ENCODE results near the gene HYAL3. TPM values are rescaled to one million over a fixed set of nuclear protein-coding genes. Genes with fewer than 3 reads are reported as not detected.

Gene HYAL3
- total and polyA plus RNA-seq, 2 donors (not counting 1 experiment from before 2014, with no cell fraction given): 3.7 to 4.2 TPM

- TF ChIP-seq, protein P1, sequence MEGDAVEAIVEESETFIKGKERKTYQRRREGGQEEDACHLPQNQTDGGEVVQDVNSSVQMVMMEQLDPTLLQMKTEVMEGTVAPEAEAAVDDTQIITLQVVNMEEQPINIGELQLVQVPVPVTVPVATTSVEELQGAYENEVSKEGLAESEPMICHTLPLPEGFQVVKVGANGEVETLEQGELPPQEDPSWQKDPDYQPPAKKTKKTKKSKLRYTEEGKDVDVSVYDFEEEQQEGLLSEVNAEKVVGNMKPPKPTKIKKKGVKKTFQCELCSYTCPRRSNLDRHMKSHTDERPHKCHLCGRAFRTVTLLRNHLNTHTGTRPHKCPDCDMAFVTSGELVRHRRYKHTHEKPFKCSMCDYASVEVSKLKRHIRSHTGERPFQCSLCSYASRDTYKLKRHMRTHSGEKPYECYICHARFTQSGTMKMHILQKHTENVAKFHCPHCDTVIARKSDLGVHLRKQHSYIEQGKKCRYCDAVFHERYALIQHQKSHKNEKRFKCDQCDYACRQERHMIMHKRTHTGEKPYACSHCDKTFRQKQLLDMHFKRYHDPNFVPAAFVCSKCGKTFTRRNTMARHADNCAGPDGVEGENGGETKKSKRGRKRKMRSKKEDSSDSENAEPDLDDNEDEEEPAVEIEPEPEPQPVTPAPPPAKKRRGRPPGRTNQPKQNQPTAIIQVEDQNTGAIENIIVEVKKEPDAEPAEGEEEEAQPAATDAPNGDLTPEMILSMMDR (IDR thresholded peaks at IDR 0.05): no peak
- no peak for TF ChIP-seq EZH2 (IDR thresholded peaks at IDR 0.05; ENCODE audit: borderline replicate concordance, insufficient read depth, low read depth, low read length, poor library complexity, severe bottlenecking)
- CTCF ChIA-PET: no interaction called here
- H3K79me2 ChIP-seq (ENCODE audit: control insufficient read depth, insufficient read depth, low read length): no peaks in the 10 kb centered on the region
- ATAC-seq (ENCODE audit: low read depth) (peak; percentile 15), DNase-seq (no peak)
- H3K4me1 ChIP-seq (ENCODE audit: control insufficient read depth in 2 of 2, insufficient read depth in 2 of 2, low read length in 2 of 2): peaks cover 20 to 48% of the 10 kb centered on the region in 2 donors
- WGBS (ENCODE audit: insufficient coverage): 67% methylated on average over 9 of the region's 9 CpGs
- no peak overlapping the region for H3K9ac ChIP-seq (ENCODE audit: low read length)
- no peaks in the 10 kb centered on the region for H3K27me3 ChIP-seq (replicated peaks in 1 of 4; ENCODE audit: control extremely low read depth in 1 of 4, control insufficient read depth in 3 of 4, insufficient read depth in 4 of 4, low read length in 3 of 4)
- Mint-ChIP-seq H3K9me3 (ENCODE audit: insufficient read depth) (no peaks in the 10 kb centered on the region), H3K27me3 (no peaks in the 10 kb centered on the region), H3K4me1 (peaks cover 38% of the 10 kb centered on the region), H3K4me3 (peak overlapping the region; percentile 56), H3K27ac (peak overlapping the region; percentile 75)
- H4K20me1 ChIP-seq (ENCODE audit: control insufficient read depth, insufficient read depth, low read length, poor library complexity, severe bottlenecking): no peaks in the 10 kb centered on the region
- no peaks in the 10 kb centered on the region for H3K9me3 ChIP-seq (ENCODE audit: control extremely low read depth in 1 of 3, control insufficient read depth in 2 of 3, insufficient read depth in 1 of 3, low read length in 2 of 3)
- H3K4me2 ChIP-seq (replicated peaks; ENCODE audit: low read depth, low read length, poor library complexity, severe bottlenecking): peak overlapping the region; percentile 50
- peak overlapping the region in 1 of 2 donors; percentile 4 for H3K27ac ChIP-seq (ENCODE audit: low read length in 2 of 2)
- H2AFZ ChIP-seq (ENCODE audit: insufficient read depth, low read depth, low read length, poor library complexity, severe bottlenecking): no peak overlapping the region
- peaks cover 0 to 3% of the 10 kb centered on the region in 2 experiments for H3K36me3 ChIP-seq (replicated peaks in 1 of 2; ENCODE audit: control extremely low read depth in 1 of 2, control insufficient read depth in 1 of 2, extremely low read depth in 1 of 2, insufficient read depth in 2 of 2, low read length in 1 of 2)
- intact Hi-C loops (cut with micrococcal nuclease): no loop called here
- POLR2A ChIA-PET: interaction anchor here (0.6 to 1.3 kb wide), 2 partner anchors 17 to 370 kb away, joined by 3 to 4 read pairs; no protein-coding TSS in a partner anchor
- no peak overlapping the region for H3K4me3 ChIP-seq (ENCODE audit: control extremely low read depth in 1 of 5, extremely low read depth in 1 of 5, insufficient read depth in 1 of 5, low read depth in 2 of 5, low read length in 4 of 5)
Measured at GRCh38 chr3:50316657-50317242, 17.5 kb upstream of the HYAL3 start.

GRCh38 chr3:50314816-50315215 lies 15.6 kb upstream of the HYAL3 start:
- Histone ChIP-seq H3K9me3 (ENCODE audit: control extremely low read depth in 1 of 3, control insufficient read depth in 2 of 3, insufficient read depth in 1 of 3, low read length in 2 of 3) (no peaks in the 10 kb centered on the region), H2AFZ (ENCODE audit: insufficient read depth, low read depth, low read length, poor library complexity, severe bottlenecking) (no peak overlapping the region), H3K36me3 (replicated peaks in 1 of 2; ENCODE audit: control extremely low read depth in 1 of 2, control insufficient read depth in 1 of 2, extremely low read depth in 1 of 2, insufficient read depth in 2 of 2, low read length in 1 of 2) (peaks cover 0 to 3% of the 10 kb centered on the region in 2 experiments), H4K20me1 (ENCODE audit: control insufficient read depth, insufficient read depth, low read length, poor library complexity, severe bottlenecking) (no peaks in the 10 kb centered on the region), H3K27me3 (replicated peaks in 1 of 4; ENCODE audit: control extremely low read depth in 1 of 4, control insufficient read depth in 3 of 4, insufficient read depth in 4 of 4, low read length in 3 of 4) (no peaks in the 10 kb centered on the region), H3K4me1 (ENCODE audit: control insufficient read depth in 2 of 2, insufficient read depth in 2 of 2, low read length in 2 of 2) (peaks cover 12 to 36% of the 10 kb centered on the region in 2 donors), H3K9ac (ENCODE audit: low read length) (no peak overlapping the region), H3K79me2 (ENCODE audit: control insufficient read depth, insufficient read depth, low read length) (no peaks in the 10 kb centered on the region), H3K4me2 (replicated peaks; ENCODE audit: low read depth, low read length, poor library complexity, severe bottlenecking) (no peak overlapping the region), H3K27ac (ENCODE audit: low read length in 2 of 2) (no peak overlapping the region), H3K4me3 (ENCODE audit: control extremely low read depth in 1 of 5, extremely low read depth in 1 of 5, insufficient read depth in 1 of 5, low read depth in 2 of 5, low read length in 4 of 5) (no peak overlapping the region)
- ChIA-PET CTCF (interaction anchor here (1.1 to 2.5 kb wide), 4 partner anchors 10 to 775 kb away, joined by 4 to 11 read pairs (median 4); no protein-coding TSS in a partner anchor), POLR2A (no interaction called here)
- Mint-ChIP-seq H3K27ac (no peak overlapping the region), H3K9me3 (ENCODE audit: insufficient read depth) (no peaks in the 10 kb centered on the region), H3K4me3 (no peak overlapping the region), H3K27me3 (no peaks in the 10 kb centered on the region), H3K4me1 (peaks cover 27% of the 10 kb centered on the region)
- DNase-seq (no peak), ATAC-seq (ENCODE audit: low read depth) (no peak)
- intact Hi-C loops (cut with micrococcal nuclease): no loop called here
- 100% methylated on average over 3 of the region's 4 CpGs for WGBS (ENCODE audit: insufficient coverage)
- TF ChIP-seq, protein P1 (IDR thresholded peaks at IDR 0.05): no peak
- TF ChIP-seq EZH2 (IDR thresholded peaks at IDR 0.05; ENCODE audit: borderline replicate concordance, insufficient read depth, low read depth, low read length, poor library complexity, severe bottlenecking): no peak

All from B cell (primary cell).